ENCODE results near the gene CYP26A1.

CYP26A1 gene

DNA sequence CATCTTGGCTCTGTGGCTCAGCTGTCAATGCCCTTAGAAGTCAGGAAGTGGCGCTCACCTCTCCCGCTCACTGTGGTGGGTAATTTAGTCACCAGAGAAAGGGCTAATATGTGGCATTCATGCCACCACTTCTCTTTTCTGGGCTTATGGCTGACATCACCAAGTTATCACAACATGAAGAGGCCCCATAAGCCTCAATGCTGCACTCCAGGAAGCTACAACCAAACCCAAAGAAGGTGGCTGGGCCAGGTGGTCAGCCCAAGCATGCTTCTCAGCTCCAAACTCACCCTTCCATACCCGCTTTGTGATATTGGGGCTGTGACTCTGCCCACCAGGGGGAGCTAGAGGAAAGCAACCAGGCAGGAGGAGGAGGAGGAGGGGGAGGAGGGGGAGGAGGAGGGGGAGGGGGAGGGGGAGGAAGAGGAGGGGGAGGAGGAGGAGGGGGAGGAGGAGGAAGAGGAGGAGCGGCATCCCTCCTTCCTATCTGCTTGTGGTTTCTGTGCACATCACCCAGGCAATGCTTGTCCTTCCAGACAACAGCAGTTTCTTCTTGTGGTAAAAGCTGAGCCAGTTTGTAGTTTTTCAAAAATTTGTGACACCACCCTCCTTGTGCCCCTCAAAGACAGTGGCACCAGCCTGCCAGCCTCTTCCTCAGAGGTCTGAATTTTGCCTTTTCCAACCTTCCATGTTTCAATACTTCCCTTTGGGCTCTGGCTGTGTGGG lies 42.1 kb downstream of the CYP26A1 start:
- peak in 23 of 58 donors; percentile 2 to 33 (median 9) for DNase-seq

DNA sequence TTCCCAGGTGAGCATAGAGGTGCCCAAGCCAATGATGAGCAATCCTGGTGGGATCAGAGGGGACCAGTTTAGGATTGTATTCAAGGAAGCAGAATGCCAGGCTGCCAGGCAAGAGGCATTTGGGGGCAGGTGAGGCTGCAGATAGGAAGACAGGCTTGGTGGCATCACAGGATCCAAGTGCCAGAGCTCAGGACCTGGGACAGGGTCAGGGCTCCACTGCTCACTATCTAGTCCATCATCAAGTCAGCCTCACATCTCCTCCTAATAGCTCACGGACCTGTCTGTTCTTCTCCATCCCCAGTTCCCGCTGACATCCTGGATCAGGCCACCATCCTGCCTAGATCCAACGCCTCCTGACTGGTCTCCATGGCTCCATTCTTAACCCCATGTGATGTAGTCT lies 47.6 kb downstream of the CYP26A1 start:
- no peak for DNase-seq

DNA sequence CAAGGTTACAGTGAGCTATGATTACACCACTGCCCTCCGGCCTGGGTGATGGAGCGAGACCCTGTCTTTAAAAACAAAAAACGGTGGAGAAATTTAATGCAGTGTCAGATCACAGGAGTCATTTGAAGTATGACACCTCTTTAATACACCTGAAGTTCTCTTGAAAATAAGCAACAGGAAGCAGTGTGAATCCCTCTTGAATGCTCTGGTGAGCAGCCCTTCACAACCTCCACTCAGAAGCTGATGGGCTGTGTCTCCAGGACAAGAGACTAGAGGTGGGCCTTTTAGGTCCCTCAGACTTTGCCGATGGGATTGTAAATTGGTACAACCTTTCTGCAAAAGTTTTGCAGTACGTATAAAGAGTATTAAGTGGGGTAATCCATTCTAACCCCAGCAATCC lies 50.1 kb downstream of the CYP26A1 start:
- no peak for DNase-seq

DNA sequence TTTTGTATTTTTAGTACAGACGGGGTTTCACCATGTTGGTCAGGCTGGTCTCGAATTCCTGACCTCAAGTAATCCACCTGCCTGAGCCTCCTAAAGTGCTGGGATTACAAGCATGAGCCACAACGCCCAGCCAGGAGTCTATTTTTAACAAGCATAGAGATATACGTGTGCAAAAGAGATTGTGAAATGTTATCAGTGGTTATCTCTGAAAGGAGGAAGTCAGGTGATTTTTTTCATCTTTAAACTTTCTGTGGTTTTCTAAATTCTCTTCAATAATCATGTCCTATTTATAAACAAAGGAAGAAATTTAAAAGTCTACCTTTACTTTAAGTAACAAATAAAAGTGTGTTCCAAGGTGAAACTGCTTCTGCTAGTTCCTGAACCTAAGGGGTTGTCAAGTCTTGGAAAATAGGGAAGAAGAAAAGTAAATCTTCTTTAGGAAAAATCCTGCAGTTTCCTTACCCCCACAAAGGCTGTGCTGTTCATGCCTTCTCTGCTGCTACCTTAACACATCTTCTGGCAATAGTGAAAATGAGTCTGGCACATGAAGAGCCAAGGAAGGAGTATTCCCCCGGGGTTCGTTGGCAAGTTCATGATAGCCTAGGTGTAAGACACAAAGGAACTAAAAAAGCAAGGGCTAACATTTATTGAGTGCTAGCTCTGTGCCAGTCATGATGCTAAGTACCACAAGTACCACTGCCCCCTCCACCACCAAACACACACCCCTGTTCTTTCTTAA lies 51.1 kb downstream of the CYP26A1 start:
- no peak for DNase-seq

DNA sequence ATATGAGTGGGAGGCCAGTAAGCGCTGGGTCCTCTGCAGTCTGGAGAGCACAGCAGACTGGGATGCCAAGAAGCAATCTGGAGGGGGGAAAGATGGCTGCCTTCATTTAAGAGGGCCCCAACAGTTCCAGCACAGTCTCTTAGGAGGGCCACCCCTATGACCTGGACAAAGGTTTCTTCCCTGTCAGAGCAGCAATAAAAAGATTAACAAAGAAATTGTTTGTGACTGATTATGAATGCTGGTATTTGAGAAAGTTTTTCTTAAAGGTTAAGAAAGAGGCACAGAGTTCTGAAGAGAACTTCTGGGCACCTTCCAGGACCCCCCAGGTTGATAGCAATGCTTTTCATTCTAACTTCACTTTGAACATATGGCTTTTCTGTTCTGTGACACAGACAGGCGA lies 52.3 kb downstream of the CYP26A1 start:
- no peak for DNase-seq

DNA sequence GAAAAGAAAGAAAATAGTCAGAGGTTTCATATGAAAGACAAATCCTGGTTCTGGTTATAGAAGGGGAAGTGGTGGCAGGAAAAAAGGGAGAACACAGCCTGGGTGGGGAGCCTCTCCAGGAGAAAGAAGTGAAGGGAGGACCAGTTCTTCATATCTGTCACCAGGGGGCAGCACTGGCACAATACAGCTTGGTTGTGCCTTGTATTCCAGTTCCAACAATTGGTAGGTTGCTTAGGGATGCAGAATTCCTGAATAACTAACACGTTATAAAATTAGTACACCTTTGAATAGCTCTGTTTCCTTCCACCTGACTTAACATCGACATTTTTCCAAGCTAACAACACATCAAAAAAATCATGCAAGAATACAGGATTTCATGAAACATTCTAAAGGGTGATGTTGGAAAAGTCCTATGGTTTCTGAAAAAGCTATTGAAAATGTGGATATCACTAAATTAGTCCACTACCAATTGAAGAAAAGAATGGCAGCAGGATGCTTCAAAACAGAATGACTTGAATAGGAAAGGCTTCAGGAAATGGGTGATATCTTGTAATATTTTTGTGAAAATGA lies 52.9 kb downstream of the CYP26A1 start:
- DNase-seq: no peak

Measured in anterior cingulate cortex (tissue), 58 donors.